ENCODE measurements around the gene TMBIM4.

DNA sequence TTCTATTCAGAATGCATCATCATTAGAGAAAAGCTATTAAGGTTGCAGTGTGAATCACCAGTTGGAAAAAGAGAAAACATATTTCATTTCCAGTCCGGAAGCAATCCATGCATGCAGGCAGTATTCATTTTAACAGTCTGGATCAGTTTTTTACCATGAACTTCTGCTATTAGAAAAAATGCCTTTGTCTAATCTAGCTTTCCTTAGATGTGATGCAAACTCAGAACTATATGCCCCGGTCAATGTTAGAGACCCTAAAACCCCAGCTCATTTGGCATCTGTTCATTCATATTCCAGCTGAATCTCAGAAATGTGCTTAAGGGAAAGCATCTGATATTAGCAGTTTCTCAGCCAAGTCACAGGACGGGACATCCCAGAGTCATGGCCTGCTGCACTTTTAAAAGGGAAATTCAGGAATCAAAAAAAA is 27.7 kb upstream of the TMBIM4 start:
- no peak for TF ChIP-seq POLR2A (IDR thresholded peaks at IDR 0.05)
- TF ChIP-seq, protein P1, sequence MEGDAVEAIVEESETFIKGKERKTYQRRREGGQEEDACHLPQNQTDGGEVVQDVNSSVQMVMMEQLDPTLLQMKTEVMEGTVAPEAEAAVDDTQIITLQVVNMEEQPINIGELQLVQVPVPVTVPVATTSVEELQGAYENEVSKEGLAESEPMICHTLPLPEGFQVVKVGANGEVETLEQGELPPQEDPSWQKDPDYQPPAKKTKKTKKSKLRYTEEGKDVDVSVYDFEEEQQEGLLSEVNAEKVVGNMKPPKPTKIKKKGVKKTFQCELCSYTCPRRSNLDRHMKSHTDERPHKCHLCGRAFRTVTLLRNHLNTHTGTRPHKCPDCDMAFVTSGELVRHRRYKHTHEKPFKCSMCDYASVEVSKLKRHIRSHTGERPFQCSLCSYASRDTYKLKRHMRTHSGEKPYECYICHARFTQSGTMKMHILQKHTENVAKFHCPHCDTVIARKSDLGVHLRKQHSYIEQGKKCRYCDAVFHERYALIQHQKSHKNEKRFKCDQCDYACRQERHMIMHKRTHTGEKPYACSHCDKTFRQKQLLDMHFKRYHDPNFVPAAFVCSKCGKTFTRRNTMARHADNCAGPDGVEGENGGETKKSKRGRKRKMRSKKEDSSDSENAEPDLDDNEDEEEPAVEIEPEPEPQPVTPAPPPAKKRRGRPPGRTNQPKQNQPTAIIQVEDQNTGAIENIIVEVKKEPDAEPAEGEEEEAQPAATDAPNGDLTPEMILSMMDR (IDR thresholded peaks at IDR 0.05): no peak

Data from esophagus squamous epithelium (tissue), 4 donors.